ENCODE data around the gene PSTPIP1. TPM values are rescaled to one million over a fixed set of nuclear protein-coding genes. Genes with fewer than 3 reads are reported as not detected.

Gene PSTPIP1
- total and polyA plus RNA-seq, 2 donors (not counting 1 experiment from before 2014, with no cell fraction given), result 0.56 to 1.5 TPM

GRCh38 chr15:77001966-77002365, 7.0 kb downstream of the PSTPIP1 start:
- no peak for DNase-seq (ENCODE audit: low read depth in 2 of 2)
- Histone ChIP-seq H3K27ac (ENCODE audit: insufficient read depth, low read length) (no peak overlapping the region), H3K4me1 (ENCODE audit: control insufficient read depth, extremely low read depth, insufficient read depth, low read length) (no peaks in the 10 kb centered on the region), H3K79me2 (ENCODE audit: control insufficient read depth, insufficient read depth, low read length) (no peaks in the 10 kb centered on the region), H3K4me3 (replicated peaks in 1 of 4; ENCODE audit: control extremely low read depth in 1 of 4, insufficient read depth in 1 of 4, low read depth in 3 of 4, low read length in 4 of 4) (no peak overlapping the region), H3K9ac (ENCODE audit: insufficient read depth, low read length) (no peak overlapping the region), H2AFZ (ENCODE audit: low read length) (no peak overlapping the region), H3K36me3 (ENCODE audit: control insufficient read depth, insufficient read depth, low read length) (no peaks in the 10 kb centered on the region), H3K9me3 (ENCODE audit: control insufficient read depth, insufficient read depth, low read depth, low read length) (no peaks in the 10 kb centered on the region), H4K20me1 (ENCODE audit: control insufficient read depth, extremely low read depth, insufficient read depth, low read length) (no peaks in the 10 kb centered on the region), H3K4me2 (ENCODE audit: extremely low read depth, insufficient read depth, low read length) (no peak overlapping the region), H3K27me3 (ENCODE audit: control insufficient read depth, insufficient read depth, low read length) (peaks cover 5% of the 10 kb centered on the region)
- TF ChIP-seq EZH2 (IDR thresholded peaks at IDR 0.05; ENCODE audit: low read length, missing control alignments), result no peak
- TF ChIP-seq CTCF (conservative IDR thresholded peaks at IDR 0.05 in 1 of 2, IDR thresholded peaks at IDR 0.05 in 1 of 2; ENCODE audit: low read depth in 1 of 2, low read length in 2 of 2), result no peak

GRCh38 chr15:77002436-77002835, 7.5 kb downstream of the PSTPIP1 start:
- H3K27me3 ChIP-seq (ENCODE audit: control insufficient read depth, insufficient read depth, low read length), result peaks cover 5% of the 10 kb centered on the region
- no peaks in the 10 kb centered on the region for H3K36me3 ChIP-seq (ENCODE audit: control insufficient read depth, insufficient read depth, low read length)
- no peak overlapping the region for H3K4me2 ChIP-seq (ENCODE audit: extremely low read depth, insufficient read depth, low read length)
- H2AFZ ChIP-seq (ENCODE audit: low read length), result no peak overlapping the region
- no peaks in the 10 kb centered on the region for H3K79me2 ChIP-seq (ENCODE audit: control insufficient read depth, insufficient read depth, low read length)
- no peaks in the 10 kb centered on the region for H3K4me1 ChIP-seq (ENCODE audit: control insufficient read depth, extremely low read depth, insufficient read depth, low read length)
- peak in 1 of 2 donors; percentile 24 for DNase-seq (ENCODE audit: low read depth in 2 of 2)
- no peaks in the 10 kb centered on the region for H4K20me1 ChIP-seq (ENCODE audit: control insufficient read depth, extremely low read depth, insufficient read depth, low read length)
- H3K4me3 ChIP-seq (replicated peaks in 1 of 4; ENCODE audit: control extremely low read depth in 1 of 4, insufficient read depth in 1 of 4, low read depth in 3 of 4, low read length in 4 of 4), result no peak overlapping the region
- H3K9me3 ChIP-seq (ENCODE audit: control insufficient read depth, insufficient read depth, low read depth, low read length), result no peaks in the 10 kb centered on the region
- no peak overlapping the region for H3K27ac ChIP-seq (ENCODE audit: insufficient read depth, low read length)
- no peak overlapping the region for H3K9ac ChIP-seq (ENCODE audit: insufficient read depth, low read length)
- TF ChIP-seq EZH2 (IDR thresholded peaks at IDR 0.05; ENCODE audit: low read length, missing control alignments) (no peak), CTCF (conservative IDR thresholded peaks at IDR 0.05 in 1 of 2, IDR thresholded peaks at IDR 0.05 in 1 of 2; ENCODE audit: low read depth in 1 of 2, low read length in 2 of 2) (no peak)

GRCh38 chr15:77002954-77003912, 8.3 kb downstream of the PSTPIP1 start:
- Histone ChIP-seq H3K4me3 (replicated peaks in 1 of 4; ENCODE audit: control extremely low read depth in 1 of 4, insufficient read depth in 1 of 4, low read depth in 3 of 4, low read length in 4 of 4) (no peak overlapping the region), H3K79me2 (ENCODE audit: control insufficient read depth, insufficient read depth, low read length) (no peaks in the 10 kb centered on the region), H2AFZ (ENCODE audit: low read length) (no peak overlapping the region), H4K20me1 (ENCODE audit: control insufficient read depth, extremely low read depth, insufficient read depth, low read length) (no peaks in the 10 kb centered on the region), H3K4me1 (ENCODE audit: control insufficient read depth, extremely low read depth, insufficient read depth, low read length) (no peaks in the 10 kb centered on the region), H3K9me3 (ENCODE audit: control insufficient read depth, insufficient read depth, low read depth, low read length) (no peaks in the 10 kb centered on the region), H3K36me3 (ENCODE audit: control insufficient read depth, insufficient read depth, low read length) (no peaks in the 10 kb centered on the region), H3K9ac (ENCODE audit: insufficient read depth, low read length) (no peak overlapping the region), H3K4me2 (ENCODE audit: extremely low read depth, insufficient read depth, low read length) (no peak overlapping the region), H3K27me3 (ENCODE audit: control insufficient read depth, insufficient read depth, low read length) (peaks cover 5% of the 10 kb centered on the region), H3K27ac (ENCODE audit: insufficient read depth, low read length) (no peak overlapping the region)
- TF ChIP-seq EZH2 (IDR thresholded peaks at IDR 0.05; ENCODE audit: low read length, missing control alignments) (no peak), CTCF (conservative IDR thresholded peaks at IDR 0.05 in 1 of 2, IDR thresholded peaks at IDR 0.05 in 1 of 2; ENCODE audit: low read depth in 1 of 2, low read length in 2 of 2) (no peak)
- DNase-seq (ENCODE audit: low read depth in 2 of 2), result no peak
